ENCODE data around the gene SERINC4. TPM values are rescaled to one million over a fixed set of nuclear protein-coding genes. Genes with fewer than 3 reads are reported as not detected.

Gene SERINC4
- total RNA-seq, 2 donors from 2014 or later = 0.18 TPM; not detected in 1

DNA sequence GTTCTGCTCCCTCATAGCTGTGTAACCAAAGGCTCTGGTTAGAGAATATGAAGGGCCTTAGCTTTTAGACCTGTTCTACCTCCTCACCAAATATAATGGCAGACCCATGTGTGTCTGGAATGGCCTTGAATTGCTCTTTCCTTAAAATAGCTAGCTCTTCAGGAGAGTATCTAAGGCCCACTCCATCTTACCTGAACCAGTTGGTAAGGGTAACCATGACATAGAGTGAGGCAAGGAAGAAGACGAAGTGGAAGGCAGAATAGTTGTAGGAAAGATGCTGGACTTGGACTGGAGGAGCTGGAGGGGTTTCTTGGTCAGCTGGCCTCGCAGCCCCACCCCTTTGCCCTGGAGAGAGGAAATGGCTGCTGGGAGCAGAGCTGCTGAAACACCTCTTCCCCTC is 4.8 kb downstream of the SERINC4 start:
- H3K9ac ChIP-seq (ENCODE audit: extremely low read depth, low read length, poor library complexity, severe bottlenecking) = no peak overlapping the region
- H3K27me3 ChIP-seq (ENCODE audit: control insufficient read depth, insufficient read depth, low read length, poor library complexity, severe bottlenecking) = no peaks in the 10 kb centered on the region
- WGBS, 2 experiments (ENCODE audit: insufficient coverage in 1 of 2, insufficient read length in 1 of 2) = 80 to 100% methylated on average over 2 of the region's 2 CpGs
- no peaks in the 10 kb centered on the region for H3K9me3 Mint-ChIP-seq
- no peak for TF ChIP-seq CTCF (conservative IDR thresholded peaks at IDR 0.05)
- peak overlapping the region; percentile 27 for H3K4me3 Mint-ChIP-seq
- peaks cover 26% of the 10 kb centered on the region for H3K4me1 ChIP-seq (ENCODE audit: control insufficient read depth, insufficient read depth, low read length)
- H3K36me3 Mint-ChIP-seq (ENCODE audit: low read depth) = peaks cover 48% of the 10 kb centered on the region
- H3K27me3 Mint-ChIP-seq (ENCODE audit: insufficient read depth) = no peaks in the 10 kb centered on the region
- DNase-seq = no peak
- peaks cover 55% of the 10 kb centered on the region for H3K36me3 ChIP-seq (ENCODE audit: control insufficient read depth, insufficient read depth, low read length)
- H3K4me1 Mint-ChIP-seq = peaks cover 55% of the 10 kb centered on the region
- H3K9me3 ChIP-seq (ENCODE audit: control insufficient read depth, low read length) = no peaks in the 10 kb centered on the region
- H3K27ac Mint-ChIP-seq = no peak overlapping the region
- no peak overlapping the region for H3K27ac ChIP-seq (ENCODE audit: low read depth, low read length)
- H3K4me3 ChIP-seq (ENCODE audit: low read length) = peak overlapping the region; percentile 48

DNA sequence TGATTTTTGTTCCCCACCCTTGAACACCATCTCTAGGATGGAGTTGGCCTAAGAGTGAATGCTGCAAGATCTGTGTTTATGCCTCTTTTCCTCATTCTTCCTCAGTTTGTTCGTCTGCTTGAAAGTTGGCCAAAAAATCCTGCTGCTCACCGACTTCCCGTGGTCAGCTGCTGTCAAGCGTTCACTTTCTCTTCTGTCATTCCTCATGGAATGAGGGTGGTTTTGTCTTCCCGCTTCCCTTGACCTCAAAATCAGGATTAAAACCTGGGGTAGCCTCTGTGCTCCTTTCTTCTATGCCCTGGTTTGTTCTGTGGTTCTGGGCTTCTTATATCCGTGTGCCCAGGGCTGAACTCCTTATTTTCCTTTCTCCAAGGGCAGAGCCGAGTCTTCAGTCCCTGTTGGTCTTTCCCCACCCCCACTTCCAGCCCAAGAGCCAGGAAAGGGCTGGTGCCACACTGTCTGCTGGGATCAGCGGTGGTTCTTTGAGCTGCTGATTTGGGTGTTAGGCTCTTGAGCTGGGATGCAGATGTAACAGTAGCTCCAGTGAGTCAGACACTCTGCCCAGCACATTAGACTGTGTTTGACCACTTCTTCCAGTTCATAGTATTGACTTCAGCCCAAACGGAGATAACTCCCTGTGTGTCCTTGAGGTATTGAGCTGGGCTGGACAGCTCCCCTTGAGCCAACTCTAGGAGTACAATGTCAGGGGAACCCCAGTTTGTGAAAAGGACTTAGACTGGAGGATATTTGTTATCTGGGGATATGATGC is 5.6 kb downstream of the SERINC4 start:
- H3K36me3 ChIP-seq (ENCODE audit: control insufficient read depth, insufficient read depth, low read length) = peaks cover 49% of the 10 kb centered on the region
- H3K36me3 Mint-ChIP-seq (ENCODE audit: low read depth) = peaks cover 46% of the 10 kb centered on the region

GRCh38 chr15:43793647-43794046 is 6.4 kb downstream of the SERINC4 start:
- H3K4me3 ChIP-seq (ENCODE audit: low read length) = peak overlapping the region; percentile 96
- H3K36me3 ChIP-seq (ENCODE audit: control insufficient read depth, insufficient read depth, low read length) = peaks cover 45% of the 10 kb centered on the region
- peak overlapping the region; percentile 99 for H3K4me3 Mint-ChIP-seq
- H3K27ac ChIP-seq (ENCODE audit: low read depth, low read length) = no peak overlapping the region
- peak overlapping the region; percentile 99 for H3K27ac Mint-ChIP-seq
- no peak overlapping the region for H3K9ac ChIP-seq (ENCODE audit: extremely low read depth, low read length, poor library complexity, severe bottlenecking)
- no peaks in the 10 kb centered on the region for H3K27me3 ChIP-seq (ENCODE audit: control insufficient read depth, insufficient read depth, low read length, poor library complexity, severe bottlenecking)
- 90 to 92% methylated on average over 7 to 10 of the region's 10 CpGs for WGBS, 2 experiments (ENCODE audit: insufficient coverage in 1 of 2, insufficient read length in 1 of 2)
- no peaks in the 10 kb centered on the region for H3K9me3 ChIP-seq (ENCODE audit: control insufficient read depth, low read length)
- peaks cover 39% of the 10 kb centered on the region for H3K4me1 Mint-ChIP-seq
- no peaks in the 10 kb centered on the region for H3K27me3 Mint-ChIP-seq (ENCODE audit: insufficient read depth)
- no peak for DNase-seq
- no peaks in the 10 kb centered on the region for H3K9me3 Mint-ChIP-seq
- peaks cover 15% of the 10 kb centered on the region for H3K4me1 ChIP-seq (ENCODE audit: control insufficient read depth, insufficient read depth, low read length)
- peaks cover 41% of the 10 kb centered on the region for H3K36me3 Mint-ChIP-seq (ENCODE audit: low read depth)
- no peak for TF ChIP-seq CTCF (conservative IDR thresholded peaks at IDR 0.05)

More for the DNA sequence above, 5.6 kb downstream of the SERINC4 start:
- 90 to 95% methylated on average over 6 to 9 of the region's 9 CpGs for WGBS, 2 experiments (ENCODE audit: insufficient coverage in 1 of 2, insufficient read length in 1 of 2)
- no peak for DNase-seq
- peak overlapping the region; percentile 99 for H3K4me3 Mint-ChIP-seq
- H3K4me1 ChIP-seq (ENCODE audit: control insufficient read depth, insufficient read depth, low read length) = peaks cover 19% of the 10 kb centered on the region
- H3K9ac ChIP-seq (ENCODE audit: extremely low read depth, low read length, poor library complexity, severe bottlenecking) = no peak overlapping the region
- H3K4me1 Mint-ChIP-seq = peaks cover 47% of the 10 kb centered on the region
- H3K27me3 ChIP-seq (ENCODE audit: control insufficient read depth, insufficient read depth, low read length, poor library complexity, severe bottlenecking) = no peaks in the 10 kb centered on the region
- TF ChIP-seq CTCF (conservative IDR thresholded peaks at IDR 0.05) = no peak
- no peak overlapping the region for H3K27ac ChIP-seq (ENCODE audit: low read depth, low read length)
- no peaks in the 10 kb centered on the region for H3K9me3 Mint-ChIP-seq
- H3K9me3 ChIP-seq (ENCODE audit: control insufficient read depth, low read length) = no peaks in the 10 kb centered on the region
- H3K27ac Mint-ChIP-seq = no peak overlapping the region
- peak overlapping the region; percentile 96 for H3K4me3 ChIP-seq (ENCODE audit: low read length)
- no peaks in the 10 kb centered on the region for H3K27me3 Mint-ChIP-seq (ENCODE audit: insufficient read depth)

Data from endodermal cell (in vitro differentiated cells).